ENCODE data around the gene PLXDC2. TPM values are rescaled to one million over a fixed set of nuclear protein-coding genes. Genes with fewer than 3 reads are reported as not detected.
"Not testable (repeated sequence)": the region's sequence is repeated elsewhere in the genome, so short reads cannot be mapped to it uniquely, and the experiment has no call there.

The PLXDC2 gene
- total RNA-seq, 2 experiments from 2014 or later = not detected

DNA sequence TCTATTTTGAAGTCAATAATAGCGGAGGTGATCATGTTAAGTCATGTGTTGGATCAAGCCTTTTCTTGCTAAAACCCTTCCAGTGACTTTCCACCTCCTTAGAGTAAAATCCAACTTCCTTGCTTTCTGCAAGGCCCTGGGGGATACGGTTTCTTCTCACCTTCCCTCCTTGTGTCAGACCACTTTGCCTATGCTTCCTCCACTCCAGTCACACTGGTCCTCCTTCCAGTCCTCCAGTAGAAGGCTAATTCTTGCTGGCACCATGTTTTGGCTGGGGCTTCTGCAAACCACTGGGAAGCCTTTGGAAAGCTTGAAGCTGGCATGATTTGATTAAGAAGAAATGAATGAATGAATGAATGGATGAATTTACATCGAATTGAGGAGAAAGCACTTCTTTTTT lies 169.5 kb downstream of the PLXDC2 start:
- POLR2A ChIA-PET = no interaction called here
- H3K27me3 Mint-ChIP-seq = no peaks in the 10 kb centered on the region
- H3K4me3 Mint-ChIP-seq = no peak overlapping the region

DNA sequence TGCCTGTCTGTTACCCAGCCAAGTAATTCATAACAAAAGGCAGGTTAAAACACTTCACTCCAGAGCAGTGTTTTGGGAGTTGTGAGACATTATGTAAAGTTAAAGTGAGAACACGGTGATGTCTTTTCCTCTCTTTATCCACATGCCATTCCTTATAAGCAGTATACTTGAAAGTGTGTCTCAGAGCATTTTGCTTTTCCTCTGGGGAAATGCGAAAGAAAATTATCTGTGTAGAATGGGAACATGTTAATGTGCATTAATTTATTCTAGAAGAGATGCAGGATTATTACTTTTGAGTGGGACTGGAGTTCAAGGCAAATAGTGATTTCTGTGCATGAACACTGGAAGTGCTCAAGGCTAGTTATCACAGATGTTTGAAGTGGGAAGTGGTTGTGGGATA lies 170.4 kb downstream of the PLXDC2 start:
- H3K4me3 Mint-ChIP-seq = no peak overlapping the region
- H3K4me1 Mint-ChIP-seq = no peaks in the 10 kb centered on the region
- no peak for DNase-seq
- peaks cover 4% of the 10 kb centered on the region for H3K9me3 Mint-ChIP-seq
- no peaks in the 10 kb centered on the region for H3K36me3 Mint-ChIP-seq (ENCODE audit: low read depth)
- CTCF ChIA-PET = no interaction called here
- POLR2A ChIA-PET = no interaction called here
- H3K27ac Mint-ChIP-seq = no peak overlapping the region
- no peaks in the 10 kb centered on the region for H3K27me3 Mint-ChIP-seq

More for the DNA sequence above, 169.5 kb downstream of the PLXDC2 start:
- Mint-ChIP-seq H3K9me3 (peaks cover 4% of the 10 kb centered on the region), H3K4me1 (no peaks in the 10 kb centered on the region), H3K27ac (no peak overlapping the region), H3K36me3 (ENCODE audit: low read depth) (no peaks in the 10 kb centered on the region)
- no peak for DNase-seq
- CTCF ChIA-PET = no interaction called here

DNA sequence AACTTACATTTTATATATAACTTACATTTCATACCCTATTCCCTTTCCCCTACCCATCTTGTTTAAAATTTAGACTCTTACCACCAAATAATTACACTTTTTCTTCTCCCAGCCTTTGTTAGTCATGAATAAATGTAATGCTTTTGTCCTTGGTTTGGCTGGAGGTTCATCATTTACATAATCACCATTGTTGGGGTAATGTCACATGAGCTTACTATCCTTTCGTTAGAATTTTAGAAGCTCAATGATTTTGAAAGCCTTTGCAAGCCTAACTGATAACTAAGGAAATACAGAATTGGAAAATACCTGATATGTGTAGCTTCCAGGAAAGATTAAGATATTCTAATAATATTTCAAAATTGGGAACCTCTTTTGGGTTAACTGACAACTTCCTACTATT lies 171.7 kb downstream of the PLXDC2 start:
- no peaks in the 10 kb centered on the region for H3K27me3 Mint-ChIP-seq
- ChIA-PET CTCF (no interaction called here), POLR2A (no interaction called here)
- H3K9me3 Mint-ChIP-seq = peaks cover 4% of the 10 kb centered on the region
- H3K36me3 Mint-ChIP-seq (ENCODE audit: low read depth) = no peaks in the 10 kb centered on the region
- H3K4me3 Mint-ChIP-seq = no peak overlapping the region
- H3K4me1 Mint-ChIP-seq = no peaks in the 10 kb centered on the region
- DNase-seq = no peak
- H3K27ac Mint-ChIP-seq = no peak overlapping the region

DNA sequence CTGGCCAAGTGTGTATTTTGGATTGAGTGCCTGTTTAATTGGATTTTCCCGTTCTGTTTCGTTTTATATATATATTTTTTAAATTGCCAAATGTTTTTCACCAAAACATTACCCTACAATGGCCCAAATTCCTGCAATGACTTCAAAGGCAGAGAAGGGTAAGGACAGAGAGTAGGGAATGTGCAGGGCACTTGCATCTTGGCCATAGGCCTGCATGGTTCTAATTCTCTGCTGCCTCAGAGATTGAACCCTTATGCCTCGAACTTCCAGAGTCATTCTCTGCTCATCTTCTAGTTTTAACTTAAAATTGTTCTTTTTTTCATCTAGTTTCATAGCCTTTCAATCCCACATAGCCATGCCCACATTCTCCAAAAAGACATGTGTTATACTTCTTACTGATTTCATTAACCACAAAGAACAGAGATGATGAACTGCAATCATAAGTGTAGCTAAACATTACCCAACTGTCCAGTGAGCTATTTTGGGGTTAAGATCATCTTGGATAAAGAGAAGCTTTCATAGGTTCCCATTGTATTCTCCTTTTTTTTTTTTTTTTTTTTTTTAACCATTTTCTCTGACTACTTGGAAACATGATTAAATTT lies 177.6 kb downstream of the PLXDC2 start:
- Mint-ChIP-seq H3K4me1 (no peaks in the 10 kb centered on the region), H3K27ac (no peak overlapping the region), H3K36me3 (ENCODE audit: low read depth) (no peaks in the 10 kb centered on the region), H3K4me3 (no peak overlapping the region), H3K27me3 (no peaks in the 10 kb centered on the region), H3K9me3 (peaks cover 10% of the 10 kb centered on the region)
- CTCF ChIA-PET = no interaction called here
- no peak for DNase-seq
- POLR2A ChIA-PET = no interaction called here

DNA sequence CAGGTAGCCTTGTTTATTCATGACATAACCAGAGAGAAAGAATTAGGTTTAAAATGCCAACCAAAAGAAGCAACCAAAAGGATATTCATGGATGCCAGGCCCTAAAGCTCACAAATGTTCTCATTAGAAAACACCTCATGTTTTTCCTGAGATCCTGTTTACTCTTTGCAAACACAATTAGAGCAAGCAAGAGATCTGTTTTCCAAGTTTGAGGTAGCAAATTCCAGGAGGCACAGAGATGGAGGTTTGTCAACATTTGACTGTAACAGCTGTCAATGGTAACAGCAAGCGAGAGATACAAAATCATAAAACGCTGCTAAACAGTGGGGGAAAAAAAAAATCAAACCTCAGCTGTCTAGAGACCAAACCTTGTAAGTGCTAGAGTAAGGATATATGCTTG lies 182.2 kb downstream of the PLXDC2 start:
- H3K4me1 Mint-ChIP-seq = no peaks in the 10 kb centered on the region
- H3K9me3 Mint-ChIP-seq = peaks cover 22% of the 10 kb centered on the region
- no peak for DNase-seq
- H3K36me3 Mint-ChIP-seq (ENCODE audit: low read depth) = no peaks in the 10 kb centered on the region
- ChIA-PET POLR2A (no interaction called here), CTCF (no interaction called here)
- no peak overlapping the region for H3K27ac Mint-ChIP-seq
- H3K27me3 Mint-ChIP-seq = no peaks in the 10 kb centered on the region
- no peak overlapping the region for H3K4me3 Mint-ChIP-seq

DNA sequence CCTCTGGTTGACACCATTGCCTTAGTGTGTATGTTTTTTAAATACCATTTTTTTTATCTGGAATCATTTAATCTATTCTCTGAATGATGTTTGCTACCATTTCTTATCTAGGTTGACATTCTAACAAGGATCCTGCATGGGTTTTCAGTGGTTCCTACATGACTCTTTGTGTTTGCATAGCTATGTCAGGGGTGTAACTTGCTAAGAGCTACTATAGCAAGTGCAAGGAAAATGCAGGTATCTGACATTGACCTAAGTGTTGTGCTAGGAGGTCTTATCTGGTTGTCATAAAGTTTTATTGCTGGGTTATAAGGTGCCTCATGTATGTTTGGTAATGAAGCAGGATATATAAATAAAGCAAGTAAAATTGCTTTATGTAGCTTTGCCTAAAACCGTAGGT lies 183.2 kb downstream of the PLXDC2 start:
- H3K27me3 Mint-ChIP-seq = no peaks in the 10 kb centered on the region
- no peaks in the 10 kb centered on the region for H3K36me3 Mint-ChIP-seq (ENCODE audit: low read depth)
- CTCF ChIA-PET = no interaction called here
- H3K4me1 Mint-ChIP-seq = no peaks in the 10 kb centered on the region
- no peak for DNase-seq
- H3K9me3 Mint-ChIP-seq = peaks cover 22% of the 10 kb centered on the region
- POLR2A ChIA-PET = no interaction called here
- no peak overlapping the region for H3K27ac Mint-ChIP-seq
- no peak overlapping the region for H3K4me3 Mint-ChIP-seq

DNA sequence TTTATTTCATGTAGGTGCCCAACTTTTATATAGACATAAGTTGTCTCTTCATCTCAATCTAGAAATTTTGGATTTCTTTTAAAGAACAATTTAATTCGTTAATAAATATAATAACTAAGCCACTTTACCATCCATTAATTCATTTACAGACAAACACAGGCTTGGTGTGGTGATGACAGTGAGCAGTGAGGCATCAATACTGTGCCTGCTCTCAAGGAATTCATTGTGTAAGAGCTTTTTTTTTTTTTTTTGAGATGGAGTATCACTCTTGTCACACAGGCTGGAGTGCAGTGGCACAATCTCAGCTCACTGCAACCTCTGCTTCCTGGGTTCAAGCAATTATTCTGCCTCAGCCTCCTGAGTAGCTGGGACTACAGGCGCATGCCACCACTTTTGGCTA lies 185.8 kb downstream of the PLXDC2 start:
- H3K27me3 Mint-ChIP-seq; H3K36me3 Mint-ChIP-seq (ENCODE audit: low read depth); DNase-seq; POLR2A ChIA-PET; H3K27ac Mint-ChIP-seq; CTCF ChIA-PET; H3K4me3 Mint-ChIP-seq; H3K4me1 Mint-ChIP-seq: not testable (repeated sequence)
- H3K9me3 Mint-ChIP-seq = peaks cover 20% of the 10 kb centered on the region

DNA sequence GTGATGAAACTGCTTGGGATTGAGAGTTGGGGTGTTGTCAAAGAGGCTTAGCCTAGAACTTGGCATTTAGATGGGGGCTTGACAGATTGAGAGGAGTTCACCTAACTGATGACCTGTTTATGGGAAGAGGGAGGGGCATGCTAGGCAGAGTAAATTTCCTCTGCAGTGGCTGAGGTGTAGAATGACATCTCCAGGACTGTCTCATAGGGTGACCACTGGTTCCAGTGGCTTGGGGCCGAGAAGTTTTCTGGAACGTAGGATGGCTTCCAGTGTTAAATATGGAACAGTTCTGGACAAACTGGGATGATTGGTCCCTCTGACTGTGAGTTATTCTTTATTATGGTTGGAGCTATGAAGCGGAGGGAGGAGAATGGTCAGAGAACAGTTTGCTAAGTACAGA lies 186.4 kb downstream of the PLXDC2 start:
- H3K4me1 Mint-ChIP-seq = no peaks in the 10 kb centered on the region
- POLR2A ChIA-PET = no interaction called here
- no peak overlapping the region for H3K27ac Mint-ChIP-seq
- no peak for DNase-seq
- H3K4me3 Mint-ChIP-seq = no peak overlapping the region
- CTCF ChIA-PET = no interaction called here
- H3K9me3 Mint-ChIP-seq = peaks cover 20% of the 10 kb centered on the region
- H3K27me3 Mint-ChIP-seq = no peaks in the 10 kb centered on the region
- no peaks in the 10 kb centered on the region for H3K36me3 Mint-ChIP-seq (ENCODE audit: low read depth)

DNA sequence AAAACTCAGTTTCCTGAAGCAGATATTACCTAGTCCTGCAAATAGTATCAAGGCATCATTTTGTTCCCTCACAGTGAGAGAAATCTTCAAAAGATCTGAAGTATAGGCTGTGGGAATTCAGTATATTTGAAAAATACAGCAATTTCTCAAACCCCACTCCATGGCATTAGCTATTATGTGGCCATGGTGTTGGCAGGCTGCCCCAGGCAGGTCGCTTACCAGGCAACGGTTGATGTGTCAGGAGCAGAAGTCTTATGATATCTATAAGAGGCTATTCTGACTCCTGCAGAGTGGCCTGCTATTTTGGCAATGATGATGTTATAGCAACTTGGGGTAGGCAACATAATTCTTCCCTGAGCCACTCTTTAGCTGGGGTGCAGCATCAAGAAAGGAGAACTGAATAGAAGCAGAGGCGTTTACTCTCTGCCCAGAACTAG lies 187.9 kb downstream of the PLXDC2 start:
- no peaks in the 10 kb centered on the region for H3K27me3 Mint-ChIP-seq
- H3K4me3 Mint-ChIP-seq = no peak overlapping the region
- ChIA-PET POLR2A (no interaction called here), CTCF (no interaction called here)
- H3K36me3 Mint-ChIP-seq (ENCODE audit: low read depth) = no peaks in the 10 kb centered on the region
- no peak for DNase-seq
- H3K9me3 Mint-ChIP-seq = peaks cover 22% of the 10 kb centered on the region
- no peak overlapping the region for H3K27ac Mint-ChIP-seq
- H3K4me1 Mint-ChIP-seq = no peaks in the 10 kb centered on the region

DNA sequence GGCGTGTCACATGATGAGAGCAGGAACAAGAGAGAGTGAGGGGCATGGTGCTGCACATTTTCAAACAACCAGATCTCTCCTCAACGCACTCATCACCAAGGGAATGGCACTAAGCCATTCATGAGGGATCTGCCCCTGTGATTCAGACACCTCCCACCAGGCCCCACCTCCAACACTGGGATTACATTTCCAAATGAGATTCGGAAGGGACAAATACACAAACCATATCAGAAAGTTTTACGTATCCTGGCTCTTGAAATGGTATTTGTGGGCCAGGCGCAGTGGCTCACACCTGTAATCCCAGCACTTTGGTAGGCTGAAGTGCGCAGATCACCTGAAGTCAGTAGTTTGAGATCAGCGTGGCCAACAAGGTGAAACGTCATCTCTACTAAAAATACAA lies 189.4 kb downstream of the PLXDC2 start:
- CTCF ChIA-PET = no interaction called here
- H3K27ac Mint-ChIP-seq = no peak overlapping the region
- POLR2A ChIA-PET = no interaction called here
- no peaks in the 10 kb centered on the region for H3K36me3 Mint-ChIP-seq (ENCODE audit: low read depth)
- H3K27me3 Mint-ChIP-seq = no peaks in the 10 kb centered on the region
- DNase-seq = no peak
- H3K4me3 Mint-ChIP-seq = no peak overlapping the region
- no peaks in the 10 kb centered on the region for H3K4me1 Mint-ChIP-seq
- H3K9me3 Mint-ChIP-seq = peaks cover 25% of the 10 kb centered on the region

DNA sequence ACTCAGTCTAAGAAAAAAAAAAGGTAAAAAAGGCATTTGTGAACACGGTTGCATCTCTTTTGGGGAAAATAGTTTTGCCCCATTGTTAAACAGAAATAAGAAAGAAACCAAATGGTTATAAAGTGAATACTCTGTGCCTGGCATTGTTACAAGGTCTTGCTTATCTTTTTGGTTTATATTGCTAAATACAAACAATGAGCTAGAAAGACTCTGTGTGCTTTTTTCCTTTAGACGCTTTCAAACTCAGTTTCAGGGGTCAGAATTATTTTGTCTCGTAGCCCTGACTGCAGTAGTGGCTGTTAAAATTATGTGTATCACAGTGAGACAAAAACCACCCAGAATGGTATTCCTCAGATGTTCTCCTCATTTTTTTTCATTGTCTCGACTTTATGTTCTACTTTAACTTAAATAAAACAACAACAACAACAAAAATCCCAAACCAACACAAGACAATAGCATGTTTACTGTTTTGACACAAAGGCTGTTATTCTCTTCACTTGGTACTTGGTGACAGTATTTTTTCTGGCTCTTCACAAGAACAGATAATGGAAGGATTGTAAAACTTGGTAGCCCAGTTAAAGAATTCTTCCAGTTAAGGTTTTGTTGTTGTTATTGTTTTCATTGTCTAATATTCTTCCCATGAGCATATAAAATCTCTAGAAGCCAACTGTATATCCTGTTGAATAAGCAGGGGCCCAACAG lies 190.1 kb downstream of the PLXDC2 start:
- Mint-ChIP-seq H3K4me1 (no peaks in the 10 kb centered on the region), H3K27me3 (no peaks in the 10 kb centered on the region), H3K36me3 (ENCODE audit: low read depth) (no peaks in the 10 kb centered on the region), H3K9me3 (peaks cover 24% of the 10 kb centered on the region), H3K27ac (no peak overlapping the region), H3K4me3 (no peak overlapping the region)
- CTCF ChIA-PET = no interaction called here
- POLR2A ChIA-PET = no interaction called here
- DNase-seq = no peak

DNA sequence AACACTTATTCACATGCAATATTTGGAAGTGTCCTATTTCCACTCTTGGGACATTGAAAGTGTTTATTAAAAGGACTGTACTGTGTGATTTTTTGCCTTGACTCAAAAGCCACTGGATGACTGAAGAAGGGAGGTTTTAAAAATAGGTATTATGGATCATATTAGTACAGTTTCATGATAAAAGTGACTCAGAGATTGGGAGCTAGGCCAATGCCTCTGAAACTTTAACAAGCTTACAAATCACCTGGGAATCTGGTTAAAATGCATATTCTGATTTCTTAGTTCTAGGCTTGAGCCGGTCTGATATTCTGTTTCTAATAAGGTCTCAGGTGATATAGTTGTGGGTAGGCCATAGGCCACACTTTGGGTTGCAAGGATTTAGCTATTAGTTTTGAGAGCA lies 191.2 kb downstream of the PLXDC2 start:
- no peak overlapping the region for H3K27ac Mint-ChIP-seq
- H3K9me3 Mint-ChIP-seq = peaks cover 19% of the 10 kb centered on the region
- no peaks in the 10 kb centered on the region for H3K27me3 Mint-ChIP-seq
- H3K4me3 Mint-ChIP-seq = no peak overlapping the region
- H3K36me3 Mint-ChIP-seq (ENCODE audit: low read depth) = no peaks in the 10 kb centered on the region
- DNase-seq = no peak
- ChIA-PET CTCF (no interaction called here), POLR2A (no interaction called here)
- no peaks in the 10 kb centered on the region for H3K4me1 Mint-ChIP-seq

DNA sequence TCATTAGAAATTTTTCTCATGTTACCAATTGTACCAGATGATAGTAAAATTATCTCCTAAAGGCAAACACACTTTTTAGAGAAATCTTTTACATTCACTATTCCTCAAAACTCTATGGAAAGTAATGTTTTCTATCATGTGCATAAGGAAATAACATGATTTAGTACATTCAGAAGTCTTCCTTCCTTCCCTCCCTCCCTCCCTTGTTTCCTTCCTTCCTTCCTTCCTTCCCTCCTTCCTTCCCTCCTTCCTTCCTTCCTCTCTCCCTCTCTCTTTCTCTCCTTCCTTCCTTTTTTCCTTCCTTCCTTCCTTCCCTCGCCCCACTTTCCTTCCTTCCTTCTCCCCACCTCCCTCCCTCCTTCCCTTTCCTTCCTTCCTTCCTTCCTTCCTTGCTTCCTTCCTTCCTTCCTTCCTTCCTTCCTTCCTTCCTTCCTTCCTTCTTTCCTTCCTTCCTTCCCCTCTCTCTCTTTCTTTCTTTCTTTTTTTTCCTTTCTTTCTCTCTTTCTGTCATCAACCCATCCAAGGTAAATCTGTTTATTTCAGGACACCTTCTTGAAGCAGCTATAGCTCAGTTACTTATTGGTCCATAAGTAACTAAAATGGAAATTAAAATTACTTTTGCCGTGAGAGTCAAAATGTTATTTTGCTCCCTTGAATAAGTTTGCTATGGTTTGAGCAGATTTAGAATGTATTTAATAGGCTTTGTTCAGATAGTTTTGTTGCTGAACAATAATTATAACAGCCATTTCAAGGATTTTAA lies 197.9 kb downstream of the PLXDC2 start:
- Mint-ChIP-seq H3K4me3 (no peak overlapping the region), H3K27ac (no peak overlapping the region), H3K36me3 (ENCODE audit: low read depth) (no peaks in the 10 kb centered on the region), H3K4me1 (no peaks in the 10 kb centered on the region), H3K27me3 (no peaks in the 10 kb centered on the region), H3K9me3 (peaks cover 14% of the 10 kb centered on the region)
- DNase-seq = no peak
- ChIA-PET CTCF (no interaction called here), POLR2A (no interaction called here)

DNA sequence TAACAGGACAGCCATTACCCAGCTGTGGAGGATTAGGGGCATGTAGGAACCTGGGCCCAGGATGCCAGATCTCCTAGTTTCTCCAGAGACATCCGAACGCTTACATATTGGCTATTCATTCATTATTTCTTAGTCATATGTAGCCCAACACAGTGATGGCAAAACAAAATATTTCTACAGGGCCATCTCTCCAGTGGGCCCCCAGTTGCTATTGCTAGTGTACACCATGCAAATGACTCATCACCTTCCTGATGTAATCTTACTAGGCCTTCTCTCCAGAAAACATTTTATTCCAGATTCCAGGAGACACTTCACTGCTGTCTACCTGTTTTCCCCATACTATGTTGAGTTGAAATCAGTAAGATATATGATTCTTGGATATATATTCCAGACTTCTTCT lies 201.7 kb downstream of the PLXDC2 start:
- no peak overlapping the region for H3K4me3 Mint-ChIP-seq
- no peaks in the 10 kb centered on the region for H3K4me1 Mint-ChIP-seq
- H3K36me3 Mint-ChIP-seq (ENCODE audit: low read depth) = no peaks in the 10 kb centered on the region
- ChIA-PET CTCF (no interaction called here), POLR2A (no interaction called here)
- no peaks in the 10 kb centered on the region for H3K27me3 Mint-ChIP-seq
- no peak for DNase-seq
- H3K27ac Mint-ChIP-seq = no peak overlapping the region
- H3K9me3 Mint-ChIP-seq = peaks cover 14% of the 10 kb centered on the region

Data from activated CD4-positive, alpha-beta memory T cell treated with anti-CD3 and anti-CD28 coated beads, Interleukin-2, amount 10 ng/mL, durations not matched to agents 7 days and 5 days (primary cell).